Lower lobe of right lung (tissue), 2 donors: Measurements from ENCODE around the gene SPIN1. TPM values are rescaled to one million over a fixed set of nuclear protein-coding genes. Genes with fewer than 3 reads are reported as not detected.

Experiments used
- ATAC-seq, 2 donors: fragments of 200-7000 bp; cut with Tn5 transposase; one replicate each; pipeline ENCODE4 v1.9.1; 2020 to 2022; ENCODE audit warnings: mild to moderate bottlenecking in 2 of 2, moderate library complexity in 2 of 2
- DNase-seq: peaks from one replicate; pipeline ENCODE4 v3.0.0-alpha.2; 2020
- H3K27ac ChIP-seq: fragments of 200-600 bp; one replicate; pipeline ENCODE4 v1.8.0; 2022
- H3K27me3 ChIP-seq: fragments of 200-600 bp; one replicate; pipeline ENCODE4 v1.8.0; 2022; ENCODE audit warnings: low read depth
- H3K36me3 ChIP-seq: fragments of 200-600 bp; one replicate; pipeline ENCODE4 v1.8.0; 2022; ENCODE audit warnings: mild to moderate bottlenecking
- H3K4me1 ChIP-seq: fragments of 200-600 bp; one replicate; pipeline ENCODE4 v1.8.0; 2022
- H3K4me3 ChIP-seq: fragments of 200-600 bp; one replicate; pipeline ENCODE4 v1.8.0; 2022; ENCODE audit warnings: mild to moderate bottlenecking
- H3K9me3 ChIP-seq: fragments of 200-600 bp; one replicate; pipeline ENCODE4 v1.8.0; 2022
- CTCF ChIP-seq: fragments of 200-600 bp; IDR thresholded peaks from one replicate; pipeline ENCODE4 v1.8.0; 2022; ENCODE audit warnings: antibody characterized with exemption, mild to moderate bottlenecking
- intact Hi-C: fragments of 100-400 bp; cut with DNase I; formaldehyde crosslinking; loops from one replicate; pipeline ENCODE4 v1.11.0; 2022
- total RNA-seq: library from RNA; stranded (reverse); fragmentation: NEBNext Ultra II Directional; extraction: Animal tissue kit (Norgen Biotek cat#: 25700); gene quantifications from one replicate; pipeline ENCODE4 v1.2.1, GENCODE V29; 2021
- donor health status: DM: no; HTN: yes; CAD: no; lungs with severe emphysema.

SPIN1 gene
- total RNA-seq, 1 donor from 2014 or later = 59.5 TPM

- H3K4me3 ChIP-seq = no peak overlapping the region
- no peak for DNase-seq
- no peaks in the 10 kb centered on the region for H3K9me3 ChIP-seq
- no peak for TF ChIP-seq CTCF
- ATAC-seq = no peak
- intact Hi-C loops = no loop called here
- no peaks in the 10 kb centered on the region for H3K27me3 ChIP-seq
- no peaks in the 10 kb centered on the region for H3K4me1 ChIP-seq
- H3K27ac ChIP-seq = no peak overlapping the region
- H3K36me3 ChIP-seq = peaks cover 42% of the 10 kb centered on the region
Measured at GRCh38 chr9:88437210-88438146, 49.2 kb downstream of the SPIN1 start.

GRCh38 chr9:88438811-88439210 lies 50.6 kb downstream of the SPIN1 start:
- Histone ChIP-seq H3K4me3 (no peak overlapping the region), H3K9me3 (no peaks in the 10 kb centered on the region), H3K27ac (no peak overlapping the region), H3K36me3 (peaks cover 29% of the 10 kb centered on the region), H3K27me3 (no peaks in the 10 kb centered on the region), H3K4me1 (no peaks in the 10 kb centered on the region)
- intact Hi-C loops = no loop called here
- DNase-seq (no peak), ATAC-seq (no peak)
- TF ChIP-seq CTCF = no peak

- H3K4me3 ChIP-seq = no peak overlapping the region
- TF ChIP-seq CTCF = no peak
- H3K27ac ChIP-seq = no peak overlapping the region
- H3K9me3 ChIP-seq = no peaks in the 10 kb centered on the region
- no peaks in the 10 kb centered on the region for H3K27me3 ChIP-seq
- intact Hi-C loops = no loop called here
- no peak for DNase-seq
- H3K4me1 ChIP-seq = no peaks in the 10 kb centered on the region
- peaks cover 6% of the 10 kb centered on the region for H3K36me3 ChIP-seq
- ATAC-seq = no peak
Measured at GRCh38 chr9:88441301-88442007, 53.2 kb downstream of the SPIN1 start.

- Histone ChIP-seq H3K9me3 (no peaks in the 10 kb centered on the region), H3K27ac (no peak overlapping the region), H3K4me3 (no peak overlapping the region), H3K36me3 (peaks cover 5% of the 10 kb centered on the region), H3K4me1 (no peaks in the 10 kb centered on the region), H3K27me3 (no peaks in the 10 kb centered on the region)
- ATAC-seq (no peak), DNase-seq (no peak)
- no peak for TF ChIP-seq CTCF
- intact Hi-C loops = no loop called here
Measured at GRCh38 chr9:88443480-88444113, 55.4 kb downstream of the SPIN1 start.

GRCh38 chr9:88446728-88447127 lies 58.5 kb downstream of the SPIN1 start:
- no peaks in the 10 kb centered on the region for H3K9me3 ChIP-seq
- ATAC-seq (no peak), DNase-seq (no peak)
- TF ChIP-seq CTCF = no peak
- H3K27me3 ChIP-seq = no peaks in the 10 kb centered on the region
- peaks cover 32% of the 10 kb centered on the region for H3K36me3 ChIP-seq
- intact Hi-C loops = no loop called here
- H3K4me3 ChIP-seq = no peak overlapping the region
- no peaks in the 10 kb centered on the region for H3K4me1 ChIP-seq
- H3K27ac ChIP-seq = no peak overlapping the region
